ENCODE results near the gene MPV17L. TPM values are rescaled to one million over a fixed set of nuclear protein-coding genes. Genes with fewer than 3 reads are reported as not detected.

Gene MPV17L
- 4.1 to 5.7 TPM (median 4.5 TPM) in 5 replicates for total RNA-seq (2022; extraction: Qiagen RNA extraction; ENCODE audit: low read depth)

DNA sequence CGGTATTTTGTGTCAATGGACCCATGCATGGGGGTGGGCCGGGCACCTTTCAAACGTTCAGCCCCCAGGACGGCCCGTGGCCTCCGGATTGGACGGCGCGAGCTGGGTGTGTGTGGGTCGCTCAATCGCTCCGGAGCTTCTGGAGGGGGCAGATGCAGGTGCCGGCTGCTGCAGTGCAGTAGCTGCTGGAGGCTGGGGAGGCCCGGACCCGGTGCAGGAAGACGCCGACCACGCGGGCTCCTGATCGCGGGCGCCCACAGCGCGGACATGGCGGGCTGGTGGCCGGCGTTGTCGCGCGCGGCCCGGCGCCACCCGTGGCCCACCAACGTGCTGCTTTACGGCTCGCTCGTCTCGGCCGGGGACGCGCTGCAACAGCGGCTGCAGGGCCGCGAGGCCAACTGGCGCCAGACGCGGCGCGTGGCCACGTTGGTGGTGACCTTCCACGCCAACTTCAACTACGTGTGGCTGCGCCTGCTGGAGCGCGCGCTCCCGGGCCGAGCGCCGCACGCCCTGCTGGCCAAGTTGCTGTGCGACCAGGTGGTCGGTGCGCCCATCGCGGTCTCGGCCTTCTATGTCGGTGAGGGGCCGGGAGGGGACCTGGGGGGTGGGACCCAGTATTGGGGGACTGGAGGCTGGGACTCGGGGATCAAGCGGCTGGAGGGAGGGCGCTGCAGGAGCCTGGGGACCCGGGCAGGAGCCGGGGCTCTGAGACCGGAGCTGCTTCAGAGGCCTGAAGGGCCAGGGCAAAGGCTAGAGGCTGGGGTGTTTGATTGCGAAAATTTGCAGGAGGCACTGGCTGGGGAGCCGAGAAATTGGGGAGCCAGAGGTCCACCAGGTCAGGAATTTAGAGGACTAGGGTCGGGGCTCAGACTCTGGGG, at the start of gene MPV17L:
Gene MPV17L, plus strand, starts transcription at position 124 of the 878 bp plus-strand sequence. Its CDS starts 144 bp downstream, at position 268.

DNA sequence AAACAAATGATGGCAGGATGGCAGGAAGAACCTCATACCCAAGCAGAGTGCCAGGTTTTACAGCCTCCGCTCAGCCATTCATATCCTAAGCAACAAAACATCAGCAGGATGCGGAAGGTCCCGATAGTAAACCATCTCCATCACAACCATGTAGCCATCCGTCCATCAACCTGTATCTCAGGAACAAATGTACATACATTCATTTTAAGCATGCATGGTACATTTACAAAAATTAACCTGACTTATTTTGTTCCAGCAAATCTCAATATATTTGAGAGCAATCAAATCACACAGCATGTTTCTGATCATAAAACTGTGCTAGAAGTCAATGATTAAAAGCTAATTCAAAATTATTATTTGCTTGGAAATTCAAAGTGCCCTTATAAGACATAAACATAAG, 17.4 kb upstream of the MPV17L start, which contains the start of gene NPIPA5:
Gene NPIPA5, minus strand, starts transcription at position 101 of the 400 bp plus-strand sequence. Its CDS starts 0 bp downstream, at position 101.

DNA sequence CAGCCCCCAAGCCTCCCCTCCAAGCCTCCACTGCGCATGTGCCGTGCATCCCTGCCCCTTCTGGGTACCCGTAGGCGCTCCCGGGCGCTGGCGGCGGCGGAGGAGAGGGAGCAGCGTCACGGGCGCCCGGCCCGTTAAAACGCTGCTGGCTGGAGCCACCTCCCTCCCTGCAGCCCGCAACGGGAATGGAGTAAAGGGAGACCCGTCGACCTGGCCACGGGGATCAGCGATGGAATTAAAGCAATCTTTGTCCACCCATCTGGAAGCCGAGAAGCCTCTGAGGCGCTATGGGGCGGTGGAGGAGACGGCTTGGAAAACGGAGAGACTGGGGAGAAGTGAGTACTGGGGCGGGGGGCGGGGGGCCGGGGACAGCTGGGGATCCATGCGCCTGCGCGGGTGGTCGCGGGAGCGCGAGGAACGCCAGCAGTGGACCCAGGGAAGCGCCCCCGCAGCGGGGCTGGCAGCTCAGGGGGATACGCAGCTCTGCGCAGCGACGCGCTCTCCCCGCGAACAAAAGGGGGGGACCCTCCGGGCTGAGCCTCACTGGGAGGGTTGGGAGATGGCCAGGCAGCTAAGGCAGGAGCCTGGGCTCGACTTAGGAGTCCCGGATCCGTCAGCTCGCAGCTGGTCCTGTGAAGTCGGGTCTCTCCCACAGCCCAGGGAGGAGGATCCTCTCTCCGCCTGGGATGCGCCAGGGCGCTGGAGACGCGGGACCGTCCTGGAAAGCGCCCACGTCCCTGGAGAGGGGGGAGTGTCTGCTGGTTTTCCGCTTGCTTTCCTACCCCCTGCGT, 39.1 kb downstream of the MPV17L start, which contains the start of gene BMERB1:
Gene BMERB1, plus strand, starts transcription at position 164 of the 791 bp plus-strand sequence. Its CDS starts 66 bp downstream, at position 230.

Other genes with a start within 250 kb of the MPV17L start
- gene NPIPA5, start 17.5 kb upstream of the MPV17L start, total RNA-seq (2022; extraction: Qiagen RNA extraction; ENCODE audit: low read depth) = 1.3 to 3.3 TPM (median 2.7 TPM) in 5 replicates
- gene BMERB1, start 38.8 kb downstream of the MPV17L start, total RNA-seq (2022; extraction: Qiagen RNA extraction; ENCODE audit: low read depth) = 76.9 to 91.8 TPM (median 84.4 TPM) in 5 replicates
- gene MARF1, start 247.4 kb downstream of the MPV17L start, total RNA-seq (2022; extraction: Qiagen RNA extraction; ENCODE audit: low read depth) = 8.8 to 14.9 TPM (median 13.2 TPM) in 5 replicates

Measured in A549 treated with DMSO at 1 μM for 4 hours (cell line).